Neural progenitor cell (in vitro differentiated cells): Measurements from ENCODE around the gene MTFR2. TPM values are rescaled to one million over a fixed set of nuclear protein-coding genes. Genes with fewer than 3 reads are reported as not detected.

ENCODE experiments used
- DNase-seq: peaks from one replicate; pipeline ENCODE4 v3.0.0-alpha.2; 2016; ENCODE audit warnings: low spot score
- H2AFZ ChIP-seq: fragments of 200-600 bp; sonication (generic); replicated peaks from 2 replicates; pipeline ENCODE4 v1.6.1; 2016; ENCODE audit warnings: antibody characterized with exemption
- H3F3A ChIP-seq: fragments of 200-600 bp; sonication (generic); 2 replicates; pipeline ENCODE4 v1.6.1; 2016; ENCODE audit warnings: antibody characterized with exemption, low read depth
- H3K27ac ChIP-seq: fragments of 200-600 bp; sonication (generic); 2 replicates; pipeline ENCODE4 v1.5.1; 2016; ENCODE audit warnings: mild to moderate bottlenecking
- H3K27me3 ChIP-seq: fragments of 200-600 bp; sonication (generic); 2 replicates; pipeline ENCODE4 v1.6.1; 2016; ENCODE audit warnings: mild to moderate bottlenecking, moderate library complexity
- H3K36me3 ChIP-seq: fragments of 200-600 bp; sonication (generic); 2 replicates; pipeline ENCODE4 v1.5.1; 2016
- H3K4me1 ChIP-seq: fragments of 200-600 bp; sonication (generic); 2 replicates; pipeline ENCODE4 v1.6.1; 2016; ENCODE audit warnings: mixed run types
- H3K4me2 ChIP-seq: fragments of 200-600 bp; sonication (generic); 2 replicates; pipeline ENCODE4 v1.6.1; 2016
- H3K4me3 ChIP-seq: fragments of 200-600 bp; sonication (generic); 2 replicates; pipeline ENCODE4 v1.5.1; 2016
- H3K79me2 ChIP-seq: fragments of 200-600 bp; sonication (generic); 2 replicates; pipeline ENCODE4 v1.6.1; 2016; ENCODE audit warnings: low read depth
- H3K9ac ChIP-seq: fragments of 200-600 bp; sonication (generic); 2 replicates; pipeline ENCODE4 v1.6.1; 2016
- H3K9me3 ChIP-seq: fragments of 200-600 bp; sonication (generic); 2 replicates; pipeline ENCODE4 v1.5.1; 2016; ENCODE audit warnings: low read depth
- H4K20me1 ChIP-seq: fragments of 200-600 bp; sonication (generic); 2 replicates; pipeline ENCODE4 v1.6.1; 2016; ENCODE audit warnings: low read depth
- H3K27ac Mint-ChIP-seq: 3 replicates; pipeline ENCODE4 v1.8.0; 2021; ENCODE audit warnings: mixed read lengths
- H3K27me3 Mint-ChIP-seq: 2 replicates; pipeline ENCODE4 v1.8.0; 2022; ENCODE audit warnings: low read depth, mild to moderate bottlenecking, inconsistent platforms, moderate library complexity, mixed read lengths; ENCODE audit not compliant: insufficient read depth
- H3K36me3 Mint-ChIP-seq: 3 replicates; pipeline ENCODE4 v1.8.0; 2021; ENCODE audit warnings: mixed read lengths
- H3K4me1 Mint-ChIP-seq: 3 replicates; pipeline ENCODE4 v1.8.0; 2021; ENCODE audit warnings: mixed read lengths
- H3K4me3 Mint-ChIP-seq: 3 replicates; pipeline ENCODE4 v1.8.0; 2021; ENCODE audit warnings: mild to moderate bottlenecking, moderate library complexity, mixed read lengths
- H3K9me3 Mint-ChIP-seq: 3 replicates; pipeline ENCODE4 v1.8.0; 2020; ENCODE audit warnings: mixed read lengths
- EZH2 ChIP-seq: fragments of 200-600 bp; sonication (generic); IDR thresholded peaks from 2 replicates; pipeline ENCODE4 v1.6.1; 2017; ENCODE audit warnings: antibody characterized with exemption, mild to moderate bottlenecking, moderate library complexity
- EZH2phosphoT487 ChIP-seq: fragments of 200-600 bp; sonication (generic); IDR thresholded peaks from 2 replicates; pipeline ENCODE4 v1.6.1; 2017; ENCODE audit warnings: antibody characterized with exemption
- total RNA-seq: library from RNA; depleted of rRNA; stranded (reverse); fragments of >200 nt; gene quantifications from 2 replicates; pipeline ENCODE4 v1.2.3, GENCODE V29; 2015; ENCODE audit warnings: low replicate concordance
- TF ChIP-seq, protein P1 (sequence below): fragments of 200-600 bp; sonication (generic); IDR thresholded peaks from 2 replicates; pipeline ENCODE4 v1.5.1; 2017; ENCODE audit warnings: antibody characterized with exemption, mild to moderate bottlenecking

The MTFR2 gene
- total RNA-seq, 1 donor from 2014 or later, result 12.6 TPM

DNA sequence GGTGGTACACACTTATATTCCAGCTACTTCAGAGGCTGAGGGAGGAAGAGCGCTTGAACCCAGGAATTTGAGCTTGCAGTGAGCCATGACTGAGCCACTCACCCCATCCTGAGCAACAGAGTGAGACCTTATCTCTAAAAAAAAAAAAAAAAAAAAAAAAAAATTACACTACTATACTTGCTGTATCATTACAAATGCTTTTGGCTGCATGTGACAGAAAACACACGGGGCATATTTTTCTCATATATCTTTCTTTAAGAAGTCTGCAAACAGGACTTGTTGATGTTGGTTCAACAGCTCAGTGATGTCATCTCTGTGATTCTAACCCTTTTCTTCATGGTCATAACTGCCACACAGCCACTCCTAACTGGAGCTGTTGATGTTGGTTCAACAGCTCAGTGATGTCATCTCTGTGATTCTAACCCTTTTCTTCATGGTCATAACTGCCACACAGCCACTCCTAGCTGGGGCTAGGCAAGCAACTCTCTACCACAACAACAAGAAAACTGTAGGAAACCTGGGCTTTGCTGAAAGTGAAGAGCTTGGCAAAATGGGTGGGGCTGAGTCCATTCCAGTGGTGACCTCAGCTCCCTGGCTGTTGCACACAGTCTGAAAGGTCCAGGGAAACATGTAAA, 19.8 kb downstream of the MTFR2 start:
- H4K20me1 ChIP-seq, result no peaks in the 10 kb centered on the region
- no peaks in the 10 kb centered on the region for H3K79me2 ChIP-seq
- H3K36me3 ChIP-seq, result no peaks in the 10 kb centered on the region
- TF ChIP-seq, protein P1, sequence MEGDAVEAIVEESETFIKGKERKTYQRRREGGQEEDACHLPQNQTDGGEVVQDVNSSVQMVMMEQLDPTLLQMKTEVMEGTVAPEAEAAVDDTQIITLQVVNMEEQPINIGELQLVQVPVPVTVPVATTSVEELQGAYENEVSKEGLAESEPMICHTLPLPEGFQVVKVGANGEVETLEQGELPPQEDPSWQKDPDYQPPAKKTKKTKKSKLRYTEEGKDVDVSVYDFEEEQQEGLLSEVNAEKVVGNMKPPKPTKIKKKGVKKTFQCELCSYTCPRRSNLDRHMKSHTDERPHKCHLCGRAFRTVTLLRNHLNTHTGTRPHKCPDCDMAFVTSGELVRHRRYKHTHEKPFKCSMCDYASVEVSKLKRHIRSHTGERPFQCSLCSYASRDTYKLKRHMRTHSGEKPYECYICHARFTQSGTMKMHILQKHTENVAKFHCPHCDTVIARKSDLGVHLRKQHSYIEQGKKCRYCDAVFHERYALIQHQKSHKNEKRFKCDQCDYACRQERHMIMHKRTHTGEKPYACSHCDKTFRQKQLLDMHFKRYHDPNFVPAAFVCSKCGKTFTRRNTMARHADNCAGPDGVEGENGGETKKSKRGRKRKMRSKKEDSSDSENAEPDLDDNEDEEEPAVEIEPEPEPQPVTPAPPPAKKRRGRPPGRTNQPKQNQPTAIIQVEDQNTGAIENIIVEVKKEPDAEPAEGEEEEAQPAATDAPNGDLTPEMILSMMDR, result no peak
- TF ChIP-seq EZH2 (no peak), EZH2phosphoT487 (no peak)
- Mint-ChIP-seq H3K27me3 (no peaks in the 10 kb centered on the region), H3K4me3 (no peak overlapping the region), H3K9me3 (no peaks in the 10 kb centered on the region), H3K36me3 (no peaks in the 10 kb centered on the region), H3K27ac (no peak overlapping the region), H3K4me1 (no peaks in the 10 kb centered on the region)
- no peak overlapping the region for H3K9ac ChIP-seq
- H3K4me2 ChIP-seq, result no peak overlapping the region
- no peak overlapping the region for H3K27ac ChIP-seq
- no peaks in the 10 kb centered on the region for H3K9me3 ChIP-seq
- H3F3A ChIP-seq, result no peaks in the 10 kb centered on the region
- no peak overlapping the region for H2AFZ ChIP-seq
- H3K27me3 ChIP-seq, result no peaks in the 10 kb centered on the region
- no peak for DNase-seq
- H3K4me3 ChIP-seq, result no peak overlapping the region
- H3K4me1 ChIP-seq, result no peaks in the 10 kb centered on the region

DNA sequence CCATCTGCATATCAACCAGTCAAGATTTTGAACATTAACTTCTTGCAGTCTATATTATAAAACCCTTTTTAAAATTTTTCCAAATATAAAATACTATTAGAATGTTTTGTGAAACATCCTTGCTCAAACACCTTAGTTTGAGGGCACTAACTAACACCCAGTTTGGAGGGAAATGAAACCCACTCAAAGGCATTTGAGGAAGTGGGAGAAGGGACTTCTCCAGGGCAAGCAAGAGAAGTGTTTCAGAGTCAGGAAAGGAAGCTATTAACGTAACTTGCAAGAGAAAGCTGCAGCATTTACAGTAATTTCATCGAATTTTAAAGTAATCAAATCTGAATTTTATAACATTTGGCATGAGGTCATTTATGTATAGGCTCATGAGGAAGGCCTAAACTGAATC, 21.3 kb downstream of the MTFR2 start:
- H3K9me3 Mint-ChIP-seq, result no peaks in the 10 kb centered on the region
- no peak overlapping the region for H3K27ac Mint-ChIP-seq
- H3K36me3 Mint-ChIP-seq, result no peaks in the 10 kb centered on the region
- Histone ChIP-seq H3K27me3 (no peaks in the 10 kb centered on the region), H4K20me1 (no peaks in the 10 kb centered on the region), H3K4me3 (no peak overlapping the region), H3K79me2 (no peaks in the 10 kb centered on the region), H3K27ac (no peak overlapping the region), H3K4me1 (no peaks in the 10 kb centered on the region), H3K36me3 (no peaks in the 10 kb centered on the region), H3K4me2 (no peak overlapping the region), H3K9ac (no peak overlapping the region), H2AFZ (no peak overlapping the region), H3K9me3 (no peaks in the 10 kb centered on the region), H3F3A (no peaks in the 10 kb centered on the region)
- no peak for TF ChIP-seq EZH2
- no peak for TF ChIP-seq EZH2phosphoT487
- TF ChIP-seq, protein P1, result no peak
- no peaks in the 10 kb centered on the region for H3K4me1 Mint-ChIP-seq
- H3K4me3 Mint-ChIP-seq, result no peak overlapping the region
- no peaks in the 10 kb centered on the region for H3K27me3 Mint-ChIP-seq
- no peak for DNase-seq

DNA sequence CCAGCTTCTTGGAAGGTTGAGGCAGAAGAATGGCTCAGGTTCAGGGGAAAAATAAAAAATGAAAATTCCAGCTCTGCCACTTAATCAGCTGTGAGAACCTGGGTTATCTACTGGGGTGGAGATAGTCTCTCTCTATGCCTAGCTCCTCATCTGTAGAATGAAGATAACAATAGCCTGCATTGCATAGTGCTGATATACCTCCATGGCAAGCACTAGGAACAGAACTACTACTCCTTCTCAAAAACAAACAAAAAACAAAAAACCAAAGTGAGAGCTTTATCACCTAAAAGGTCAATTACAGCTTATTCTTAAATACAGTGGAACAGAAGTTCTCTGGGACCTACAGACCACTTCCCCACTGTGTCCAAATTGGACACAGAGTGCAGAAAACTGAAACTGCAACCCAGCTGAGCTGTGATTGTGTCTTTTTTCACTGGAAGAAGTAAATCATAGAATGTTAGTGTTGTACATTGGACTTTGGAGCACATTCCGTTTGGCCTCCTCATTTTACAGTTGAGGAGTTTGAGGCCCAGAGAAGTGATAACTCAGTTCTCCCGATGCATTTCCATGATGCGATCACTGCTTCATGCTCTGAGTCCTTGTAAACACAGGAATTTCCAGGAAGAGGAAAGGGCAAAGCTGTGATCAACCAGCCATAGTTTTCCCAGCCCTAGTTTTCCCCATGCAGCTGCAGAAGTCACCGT, 23.3 kb downstream of the MTFR2 start:
- DNase-seq, result no peak
- Histone ChIP-seq H3K79me2 (no peaks in the 10 kb centered on the region), H3K27me3 (no peaks in the 10 kb centered on the region), H3K27ac (no peak overlapping the region), H3K9ac (no peak overlapping the region), H3K4me2 (no peak overlapping the region), H3F3A (no peaks in the 10 kb centered on the region), H2AFZ (no peak overlapping the region), H4K20me1 (no peaks in the 10 kb centered on the region), H3K36me3 (no peaks in the 10 kb centered on the region), H3K9me3 (no peaks in the 10 kb centered on the region), H3K4me3 (no peak overlapping the region), H3K4me1 (no peaks in the 10 kb centered on the region)
- Mint-ChIP-seq H3K27ac (no peak overlapping the region), H3K36me3 (no peaks in the 10 kb centered on the region), H3K4me3 (no peak overlapping the region), H3K27me3 (peaks cover 2% of the 10 kb centered on the region), H3K9me3 (peaks cover 3% of the 10 kb centered on the region), H3K4me1 (no peaks in the 10 kb centered on the region)
- TF ChIP-seq EZH2, result no peak
- TF ChIP-seq, protein P1, result no peak
- TF ChIP-seq EZH2phosphoT487, result no peak
